Kidney (tissue), 14 donors: ENCODE data around the gene KCNK18. TPM values are rescaled to one million over a fixed set of nuclear protein-coding genes. Genes with fewer than 3 reads are reported as not detected.

ENCODE experiments used
- DNase-seq, 5 donors: peaks; one replicate each; pipeline ENCODE4 v3.0.0-alpha.2; 2013 to 2020
- FAIRE-seq: peaks from 2 replicates; lab custom pipeline; 2012; peaks lifted over from hg19 to GRCh38; lab: Jason Lieb, UNC
- H3K27ac ChIP-seq, 2 donors: one replicate each; pipeline ENCODE4 v1.7.0; 2013; ENCODE audit warnings: low read depth in 2 of 2, low read length in 2 of 2, inconsistent platforms in 1 of 2
- H3K27me3 ChIP-seq: one replicate; pipeline ENCODE4 v1.7.1; 2013; ENCODE audit warnings: low read length, inconsistent platforms; ENCODE audit not compliant: control insufficient read depth, insufficient read depth
- H3K36me3 ChIP-seq, 3 donors: one replicate each; pipeline versions ENCODE4 v1.7.0 to v1.7.1; 2013; ENCODE audit warnings: low read length in 3 of 3, control low read depth in 1 of 3, inconsistent platforms in 1 of 3; ENCODE audit not compliant: insufficient read depth in 3 of 3, control insufficient read depth in 2 of 3
- H3K4me1 ChIP-seq, 3 donors: one replicate each; pipeline versions ENCODE4 v1.7.0 to v1.7.1; 2013; ENCODE audit warnings: low read length in 3 of 3, inconsistent platforms in 1 of 3, low read depth in 1 of 3; ENCODE audit not compliant: control insufficient read depth in 2 of 3, insufficient read depth in 2 of 3
- H3K4me3 ChIP-seq, 3 donors: one replicate each; pipeline versions ENCODE4 v1.7.0 to v1.8.1; 2013; ENCODE audit warnings: low read length in 3 of 3, control low read depth in 1 of 3, inconsistent platforms in 1 of 3
- H3K9ac ChIP-seq, 3 donors: one replicate each; pipeline versions ENCODE4 v1.7.0 to v1.7.1; 2013; ENCODE audit warnings: low read length in 3 of 3, control low read depth in 1 of 3, inconsistent platforms in 1 of 3
- H3K9me3 ChIP-seq, 3 donors: one replicate each; pipeline versions ENCODE4 v1.7.0 to v1.7.1; 2013; ENCODE audit warnings: low read length in 3 of 3, control low read depth in 1 of 3, inconsistent platforms in 1 of 3; ENCODE audit not compliant: control insufficient read depth in 2 of 3, insufficient read depth in 1 of 3
- CTCF ChIP-seq: IDR thresholded peaks from 3 replicates; pipeline ENCODE4 v1.5.1; 2012; ENCODE audit warnings: mild to moderate bottlenecking, moderate library complexity, borderline replicate concordance; ENCODE audit not compliant: insufficient read depth; ENCODE audit errors: extremely low read depth
- intact Hi-C: fragments of 100-400 bp; cut with DNase I; formaldehyde crosslinking; loops from one replicate; pipeline ENCODE4 v1.11.1; 2022
- polyA plus RNA-seq: library from polyadenylated mRNA; stranded (reverse); fragments of 350-450 nt; fragmentation: Illumina TruSeq; extraction: RNeasy Lipid Tissue Mini Kit (QIAGEN cat#74804); gene quantifications from one replicate; pipeline ENCODE4 v1.2.3, GENCODE V29; 2014; ENCODE audit warnings: low read depth, low replicate concordance; ENCODE audit not compliant: insufficient read depth
- total RNA-seq: library from RNA; stranded (reverse); fragmentation: NEBNext Ultra II Directional; extraction: Animal tissue kit (Norgen Biotek cat#: 25700); gene quantifications from one replicate; pipeline ENCODE4 v1.2.1, GENCODE V29; 2021
- donor health status: control.
- donor health status: control.
- donor health status: control.
- donor health status: control.
- donor health status: control.
- donor health status: DM: yes; HTN: yes; CAD: no.
- donor health status: Normal renal cell carcinoma (clear cell type).

Gene KCNK18
- total and polyA plus RNA-seq, 2 donors from 2014 or later: not detected

GRCh38 chr10:117242463-117242832 lies 45.2 kb downstream of the KCNK18 start:
- H3K9ac ChIP-seq: no peak overlapping the region

GRCh38 chr10:117246997-117247671 lies 49.8 kb downstream of the KCNK18 start:
- no peak overlapping the region for H3K4me3 ChIP-seq
- H3K4me1 ChIP-seq: no peaks in the 10 kb centered on the region
- peaks cover 2% of the 10 kb centered on the region for H3K27me3 ChIP-seq
- intact Hi-C loops: no loop called here
- no peak overlapping the region for H3K27ac ChIP-seq
- TF ChIP-seq CTCF: no peak
- H3K36me3 ChIP-seq: no peaks in the 10 kb centered on the region
- no peak for FAIRE-seq
- no peak overlapping the region for H3K9ac ChIP-seq
- H3K9me3 ChIP-seq: no peaks in the 10 kb centered on the region
- no peak for DNase-seq

More at GRCh38 chr10:117242463-117242832, 45.2 kb downstream of the KCNK18 start:
- no peaks in the 10 kb centered on the region for H3K36me3 ChIP-seq
- DNase-seq (no peak), FAIRE-seq (no peak)
- no peaks in the 10 kb centered on the region for H3K4me1 ChIP-seq
- no peak overlapping the region for H3K27ac ChIP-seq
- intact Hi-C loops: no loop called here
- TF ChIP-seq CTCF: no peak
- no peak overlapping the region for H3K4me3 ChIP-seq
- H3K9me3 ChIP-seq: no peaks in the 10 kb centered on the region
- peaks cover 6% of the 10 kb centered on the region for H3K27me3 ChIP-seq

GRCh38 chr10:117248750-117249465 lies 51.6 kb downstream of the KCNK18 start:
- H3K9me3 ChIP-seq: no peaks in the 10 kb centered on the region
- H3K27me3 ChIP-seq: no peaks in the 10 kb centered on the region
- no peaks in the 10 kb centered on the region for H3K4me1 ChIP-seq
- intact Hi-C loops: no loop called here
- no peak overlapping the region for H3K9ac ChIP-seq
- TF ChIP-seq CTCF: no peak
- no peak overlapping the region for H3K4me3 ChIP-seq
- DNase-seq: no peak
- H3K27ac ChIP-seq: no peak overlapping the region
- no peaks in the 10 kb centered on the region for H3K36me3 ChIP-seq
- FAIRE-seq: no peak
